ENCODE results near the gene ZNF771.

The ZNF771 gene

DNA sequence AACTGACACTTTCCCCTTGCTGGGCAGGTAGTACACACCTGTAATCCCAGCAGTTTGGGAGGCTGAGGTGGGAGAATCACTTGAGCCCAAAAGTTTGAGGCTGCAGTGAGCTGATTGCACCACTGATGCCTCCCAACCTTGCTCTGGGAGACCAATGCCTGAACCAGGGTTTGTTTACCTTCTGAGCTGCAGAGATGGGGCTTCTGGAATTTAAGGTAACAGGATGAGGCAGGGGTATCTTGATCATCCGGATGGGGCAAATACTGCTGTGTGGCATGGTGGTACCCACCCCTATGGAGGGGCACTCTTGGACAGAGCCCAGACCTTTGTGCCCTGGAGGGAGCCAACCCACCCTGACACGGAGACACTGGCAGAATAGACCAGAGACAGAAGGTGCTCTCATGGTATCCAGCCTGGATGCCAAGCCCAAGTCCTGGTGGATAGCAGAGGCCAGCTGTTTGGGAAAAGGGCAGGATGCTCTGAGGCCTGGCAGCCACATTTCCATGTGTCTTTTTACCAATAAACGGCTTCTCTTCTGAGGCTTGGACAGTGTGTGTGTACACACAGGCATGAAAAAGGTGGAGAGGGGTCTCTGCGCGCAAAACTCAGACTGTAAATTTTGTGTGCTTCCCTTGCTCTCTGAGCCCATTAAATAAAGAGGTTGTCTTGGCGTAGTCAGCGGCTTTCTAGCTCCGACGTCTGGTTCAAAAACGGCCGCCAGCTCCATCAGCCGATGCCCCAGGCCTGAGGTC lies 7.8 kb upstream of the ZNF771 start:
- no peak for DNase-seq

DNA sequence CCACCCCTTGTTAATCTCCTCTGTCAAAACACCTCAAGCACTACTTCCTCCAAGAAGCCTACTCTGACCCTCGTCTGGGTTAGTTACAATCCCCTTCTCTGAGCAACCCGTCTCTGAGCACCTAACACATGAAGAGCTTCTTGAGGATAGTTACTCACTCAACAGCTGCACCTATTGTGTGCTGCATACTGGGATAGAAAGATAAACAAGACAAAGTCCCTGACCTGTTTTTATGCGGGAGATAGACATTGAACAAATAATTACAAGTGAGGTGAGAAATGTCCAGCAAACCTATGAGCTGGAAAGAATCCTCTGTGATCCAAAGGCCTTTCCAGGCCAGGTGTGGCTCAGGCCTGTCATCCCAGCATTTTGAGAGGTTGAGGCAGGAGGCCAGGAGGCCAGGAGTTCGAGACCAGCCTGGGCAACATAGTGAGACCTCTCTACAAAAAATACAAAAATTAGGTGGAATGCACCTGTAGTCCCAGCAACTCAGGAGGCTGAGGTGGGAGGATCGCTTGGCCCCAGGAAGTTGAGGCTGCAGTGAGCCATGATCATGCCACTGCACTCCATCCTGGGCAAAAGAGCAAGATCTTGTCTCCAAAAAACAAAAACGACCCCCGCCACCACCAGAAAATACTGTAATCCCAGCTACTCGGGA lies 5.5 kb upstream of the ZNF771 start:
- no peak for DNase-seq

DNA sequence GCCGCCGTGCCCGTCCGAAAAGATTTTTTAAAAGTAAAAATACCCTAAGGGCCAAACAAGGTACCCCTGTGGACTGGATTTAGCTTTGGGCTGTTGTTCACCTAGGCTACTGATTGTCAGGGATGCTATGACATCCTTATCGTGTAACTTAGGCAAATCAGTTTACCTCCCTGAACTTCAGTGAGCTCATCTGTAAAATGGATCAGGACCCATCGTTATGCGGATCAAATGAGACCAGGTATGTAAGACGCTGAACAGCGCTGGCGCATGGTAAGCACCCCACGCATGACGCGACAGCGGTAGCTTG lies 658 bp upstream of the ZNF771 start:
- no peak for DNase-seq

DNA sequence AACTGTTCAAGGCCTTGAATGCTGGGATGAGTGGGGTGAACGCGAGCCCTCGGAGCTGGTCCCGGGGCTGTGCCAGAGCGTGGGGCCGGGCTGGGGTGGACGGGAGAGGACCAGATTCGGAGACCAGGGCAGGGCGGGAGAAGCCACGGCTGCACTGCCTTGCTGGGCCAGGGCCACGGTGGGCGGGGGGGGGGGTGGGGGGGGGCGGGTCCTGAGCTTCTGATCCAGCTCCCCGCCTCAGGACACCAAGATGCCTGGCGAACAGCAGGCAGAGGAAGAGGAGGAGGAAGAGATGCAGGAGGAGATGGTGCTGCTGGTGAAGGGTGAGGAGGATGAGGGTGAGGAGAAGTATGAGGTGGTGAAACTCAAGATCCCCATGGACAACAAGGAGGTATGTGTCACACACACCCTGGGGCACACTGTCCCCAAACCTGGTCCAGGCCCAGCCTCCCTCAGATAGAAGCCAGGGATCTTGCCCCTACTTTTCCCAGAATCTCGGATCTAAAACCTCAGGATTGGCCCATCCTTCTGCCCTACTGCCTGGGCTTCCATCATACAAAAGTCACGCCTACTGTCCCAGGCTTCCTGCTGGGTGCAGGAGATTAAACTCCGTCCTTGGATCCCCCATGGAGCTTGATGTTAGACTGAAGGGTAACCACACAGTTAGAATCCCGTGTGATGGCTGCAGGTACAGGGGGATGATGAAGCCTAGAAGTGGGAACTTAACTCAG lies 563 bp downstream of the ZNF771 start:
- DNase-seq: no peak

DNA sequence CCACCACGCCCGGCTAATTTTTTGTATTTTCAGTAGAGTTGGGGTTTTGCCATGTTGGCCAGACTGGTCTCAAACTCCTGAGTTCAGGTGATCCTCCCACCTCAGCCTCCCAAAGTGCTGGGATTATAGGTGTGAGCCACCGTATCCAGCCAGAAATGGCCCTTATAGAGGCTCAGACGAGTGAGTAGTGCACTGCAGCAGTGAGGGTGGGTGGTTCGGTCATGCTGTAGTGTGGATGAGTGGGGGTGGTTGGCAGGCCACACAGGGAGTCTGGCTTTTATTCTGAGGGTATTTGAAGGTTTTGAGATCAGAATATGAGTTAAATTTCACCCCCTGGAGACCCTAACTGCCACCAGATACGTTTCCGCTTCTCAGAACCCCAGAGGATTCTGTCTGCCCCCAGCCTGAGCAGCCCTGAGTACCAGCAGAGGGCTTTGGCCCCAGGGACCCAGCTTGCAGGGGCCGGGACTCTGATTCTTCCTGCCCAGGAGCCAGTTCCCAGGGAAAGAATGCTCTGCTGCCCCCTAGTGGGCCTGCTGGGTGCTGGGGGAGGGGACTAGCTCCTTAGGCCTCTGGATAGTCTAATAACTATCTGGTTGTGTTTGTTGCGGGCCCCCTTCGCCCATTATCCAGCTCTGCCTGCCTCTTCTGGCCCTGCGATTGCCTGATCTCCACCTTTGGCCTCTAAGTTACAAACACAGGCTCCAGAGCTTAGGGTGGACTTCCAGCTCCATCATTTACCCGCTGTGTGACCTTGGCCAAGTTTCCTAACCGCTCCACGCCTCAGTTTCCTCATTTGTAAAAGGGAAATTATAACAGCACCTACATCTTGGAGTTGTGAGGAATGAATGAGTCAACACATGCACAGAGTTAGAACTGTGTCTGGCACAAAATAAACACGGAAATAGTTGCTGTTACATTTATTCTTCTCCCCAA lies 2.0 kb downstream of the ZNF771 start:
- DNase-seq: peak; percentile 98

DNA sequence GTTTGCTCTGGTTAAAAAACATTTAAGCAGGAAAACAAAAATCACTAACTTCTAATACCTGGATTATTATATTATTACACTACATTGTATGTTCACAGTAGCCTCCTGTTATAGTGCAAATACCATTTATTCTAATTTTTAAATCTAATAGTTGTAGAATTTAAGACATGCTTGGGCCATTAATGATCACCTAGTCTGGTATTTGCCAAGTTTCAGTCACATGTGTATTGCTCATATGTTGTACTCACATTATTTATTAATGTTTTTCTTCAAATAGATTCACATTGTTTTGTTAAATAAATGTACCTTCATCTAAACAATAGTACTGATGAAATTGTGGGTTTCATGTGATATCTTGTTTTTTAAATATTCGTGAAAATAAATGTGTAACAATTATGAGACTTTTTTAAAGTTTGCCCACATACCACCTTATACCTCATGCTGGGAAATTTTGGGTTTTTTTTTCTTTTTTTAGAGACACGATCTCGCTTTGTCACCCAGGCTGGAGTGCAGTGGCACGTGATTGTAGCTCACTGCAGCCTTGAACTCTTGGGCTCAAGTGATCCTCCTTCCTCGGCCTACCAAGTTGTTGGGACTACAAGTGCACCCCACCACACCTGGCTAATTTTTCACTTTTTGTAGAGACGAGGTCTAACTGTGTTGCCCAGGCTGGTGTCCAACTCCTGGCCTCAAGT lies 5.9 kb downstream of the ZNF771 start:
- DNase-seq: no peak

DNA sequence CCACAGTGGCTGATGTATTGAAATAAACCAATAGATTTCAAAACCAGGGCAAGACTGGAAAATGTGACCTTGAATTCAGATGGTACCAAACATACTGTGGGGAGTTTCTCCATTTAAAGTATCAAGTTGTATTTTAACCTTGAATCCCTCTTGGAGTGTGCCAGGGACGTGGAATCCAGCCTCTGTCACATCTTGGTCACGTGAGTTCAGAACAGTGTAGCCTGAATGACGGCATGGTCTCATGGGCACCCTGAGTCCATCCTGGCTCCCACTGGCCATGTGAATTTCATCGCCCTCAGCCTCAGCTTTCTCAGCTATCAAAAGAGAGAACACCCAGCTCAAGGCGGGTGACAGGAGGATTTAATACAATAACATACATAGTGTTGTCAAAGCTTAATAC lies 6.8 kb downstream of the ZNF771 start:
- no peak for DNase-seq

DNA sequence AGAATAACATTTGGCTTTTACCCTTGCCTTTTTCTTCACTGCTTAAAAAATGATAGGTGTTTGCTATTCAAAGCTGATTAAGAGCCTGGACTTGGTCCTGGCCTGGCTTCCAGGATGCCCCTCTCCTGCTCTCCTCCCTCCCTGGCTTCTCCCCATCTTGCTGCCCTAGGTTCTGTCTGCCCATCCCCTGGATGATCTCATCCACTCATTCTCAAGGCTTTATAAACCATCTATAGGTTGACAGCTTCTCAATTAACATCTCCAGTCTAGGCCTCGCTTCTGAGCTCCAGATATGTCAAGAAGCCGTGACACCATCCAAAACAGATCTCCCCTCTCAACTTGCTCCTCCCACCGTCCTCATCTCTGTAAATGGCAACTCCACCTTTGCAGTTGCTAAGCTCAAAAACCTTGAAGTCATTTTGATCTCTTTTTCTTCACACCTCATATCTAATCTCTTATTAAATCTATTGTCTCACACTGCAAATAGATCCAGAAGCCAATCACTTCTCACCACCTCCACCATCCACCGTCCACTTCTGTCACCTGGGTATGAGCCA lies 8.7 kb downstream of the ZNF771 start:
- DNase-seq: no peak

DNA sequence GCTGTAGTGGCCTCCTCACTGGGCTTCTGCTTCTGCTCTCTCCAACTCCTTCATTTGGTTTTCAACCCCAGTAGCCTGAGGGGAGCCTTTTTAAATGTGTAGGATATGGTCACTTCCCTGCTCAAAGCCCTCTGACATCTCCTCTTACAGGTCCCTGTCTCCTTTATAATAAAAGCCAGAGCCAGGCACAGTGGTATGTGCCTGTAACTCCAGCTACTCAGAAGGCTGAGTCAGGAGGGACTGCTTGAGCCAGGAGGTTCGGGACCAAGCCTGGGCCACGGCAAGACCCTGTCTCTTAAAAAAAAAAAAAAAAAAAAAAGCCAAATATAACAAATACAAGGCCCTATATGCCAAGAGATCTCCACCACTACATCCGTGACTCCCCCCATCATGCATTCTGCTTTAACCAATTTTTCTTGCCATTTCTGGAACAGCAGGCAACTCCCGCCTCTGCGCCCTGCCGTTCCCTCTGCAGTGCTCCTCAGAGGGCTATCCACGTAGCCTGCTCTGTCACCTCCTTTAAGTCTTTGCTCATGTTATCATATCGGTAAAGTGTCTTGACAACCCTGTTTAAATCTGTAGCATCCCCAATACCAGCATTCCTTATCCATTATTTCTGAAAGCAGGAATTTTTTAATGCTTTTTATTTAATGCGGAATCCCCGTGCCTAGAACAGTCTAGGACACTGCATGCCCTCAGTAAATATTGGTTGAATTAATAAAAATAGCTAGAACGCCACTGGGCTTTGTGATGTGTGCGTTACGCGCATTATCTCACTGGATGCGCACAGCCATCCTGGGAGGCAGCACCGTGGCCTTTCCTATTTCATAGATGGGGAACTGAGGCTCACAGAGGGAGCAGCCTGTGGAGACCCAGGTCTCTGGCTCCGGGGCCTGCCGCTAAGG lies 9.5 kb downstream of the ZNF771 start:
- peak; percentile 66 for DNase-seq

DNA sequence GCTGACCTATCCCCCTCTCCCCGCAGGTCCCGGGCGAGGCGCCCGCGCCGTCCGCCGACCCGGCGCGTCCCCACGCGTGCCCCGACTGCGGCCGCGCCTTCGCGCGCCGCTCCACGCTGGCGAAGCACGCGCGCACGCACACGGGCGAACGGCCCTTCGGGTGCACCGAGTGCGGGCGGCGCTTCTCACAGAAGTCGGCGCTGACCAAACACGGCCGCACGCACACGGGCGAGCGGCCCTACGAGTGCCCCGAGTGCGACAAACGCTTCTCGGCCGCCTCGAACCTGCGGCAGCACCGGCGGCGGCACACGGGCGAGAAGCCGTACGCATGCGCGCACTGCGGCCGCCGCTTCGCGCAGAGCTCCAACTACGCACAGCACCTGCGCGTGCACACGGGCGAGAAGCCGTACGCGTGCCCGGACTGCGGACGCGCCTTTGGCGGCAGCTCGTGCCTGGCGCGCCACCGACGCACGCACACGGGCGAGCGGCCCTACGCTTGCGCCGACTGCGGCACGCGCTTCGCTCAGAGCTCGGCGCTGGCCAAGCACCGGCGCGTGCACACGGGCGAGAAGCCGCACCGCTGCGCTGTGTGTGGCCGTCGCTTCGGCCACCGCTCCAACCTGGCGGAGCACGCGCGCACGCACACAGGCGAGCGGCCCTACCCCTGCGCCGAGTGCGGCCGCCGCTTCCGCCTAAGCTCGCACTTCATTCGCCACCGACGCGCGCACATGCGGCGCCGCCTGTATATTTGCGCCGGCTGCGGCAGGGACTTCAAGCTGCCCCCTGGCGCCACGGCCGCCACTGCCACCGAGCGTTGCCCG lies 10.3 kb downstream of the ZNF771 start:
- peak; percentile 93 for DNase-seq

DNA sequence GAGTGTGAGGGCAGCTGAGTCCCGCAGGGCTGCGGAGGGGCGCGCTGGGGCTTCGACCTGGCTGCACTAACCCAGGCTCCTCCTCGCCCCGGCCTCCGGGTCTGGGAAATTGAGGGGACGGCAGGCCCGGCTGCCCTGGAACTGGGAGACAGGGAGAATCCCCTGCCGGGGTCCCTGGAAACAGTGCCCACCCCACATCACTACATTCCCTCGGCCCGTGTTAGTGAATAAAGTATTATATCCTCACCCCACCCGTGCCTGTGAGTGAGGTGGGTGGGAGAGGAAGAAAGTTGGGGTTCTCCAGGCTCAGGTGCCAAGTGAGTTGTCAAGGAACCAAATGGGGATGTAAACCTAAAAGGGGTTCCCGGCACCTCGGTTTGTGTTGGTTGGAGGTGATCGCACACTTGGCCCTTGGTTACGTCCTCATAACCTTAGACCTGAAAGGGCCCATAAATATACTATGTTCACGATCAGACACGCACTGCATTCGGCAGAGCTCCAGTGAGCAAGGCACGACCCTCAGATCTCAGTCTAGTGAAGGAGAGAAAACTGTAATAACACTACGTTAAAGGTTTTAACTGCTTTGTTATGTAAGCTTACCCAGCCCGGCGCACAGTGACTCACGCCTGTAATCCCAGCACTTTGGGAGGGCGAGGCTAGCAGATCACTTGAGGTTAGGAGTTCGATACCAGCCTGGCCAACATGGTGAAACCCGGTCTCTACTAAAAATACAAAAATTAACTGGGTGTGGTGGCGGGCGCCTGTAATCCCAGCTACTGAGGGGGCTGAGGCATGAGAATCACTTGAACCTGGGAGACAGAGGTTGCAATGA lies 11.2 kb downstream of the ZNF771 start:
- DNase-seq: no peak

DNA sequence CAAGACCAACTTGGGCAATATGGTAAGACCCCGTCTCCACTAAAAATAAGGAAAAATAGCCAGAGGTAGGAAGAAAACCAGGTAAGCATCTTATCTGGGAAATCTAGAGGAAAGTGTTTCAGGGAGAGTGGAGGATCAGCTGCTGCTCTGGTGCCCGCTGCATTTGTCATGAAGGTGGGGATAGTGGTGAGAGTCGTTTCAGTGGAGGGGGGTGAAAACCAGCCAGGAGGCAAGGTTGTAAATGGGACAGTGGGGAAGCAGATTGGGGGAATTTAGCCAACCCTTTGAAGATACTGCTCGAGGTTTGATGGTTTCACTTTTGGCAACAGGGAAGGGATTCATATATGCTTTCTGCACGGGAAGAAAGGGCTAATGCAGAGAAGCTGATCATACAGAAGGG lies 13.6 kb downstream of the ZNF771 start:
- no peak for DNase-seq

DNA sequence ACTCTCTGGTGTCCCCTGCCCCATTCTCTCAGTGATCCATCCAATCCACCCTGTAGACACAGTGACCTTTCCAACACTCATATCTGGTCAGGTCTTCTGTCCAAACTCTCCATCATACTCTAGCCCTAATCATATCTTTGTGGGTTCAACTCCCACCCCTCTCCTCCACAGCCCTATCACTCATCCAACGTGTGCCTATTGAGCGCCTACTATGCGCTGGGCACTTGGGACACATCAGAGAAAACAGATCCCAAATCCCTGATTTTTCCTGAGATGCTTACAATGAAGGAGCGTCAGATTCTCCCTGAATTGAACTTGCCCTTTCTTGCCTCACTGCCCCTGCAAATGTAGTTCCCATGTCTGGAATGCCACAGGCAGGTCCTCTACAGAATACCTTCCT lies 20.6 kb downstream of the ZNF771 start:
- DNase-seq: no peak

DNA sequence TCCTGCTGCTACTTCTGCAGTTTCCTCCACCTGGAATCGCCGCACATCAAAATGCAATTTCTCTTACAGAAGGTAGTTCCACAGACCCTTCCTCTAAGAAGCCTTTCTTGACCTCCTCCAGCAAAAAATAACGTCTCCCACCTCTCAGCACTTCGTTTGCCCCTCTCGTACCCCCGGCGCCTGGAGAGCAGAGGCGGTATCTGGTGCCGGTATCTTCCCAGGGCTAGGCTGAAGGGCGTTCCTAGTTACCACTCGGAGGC lies 21.9 kb downstream of the ZNF771 start:
- no peak for DNase-seq

DNA sequence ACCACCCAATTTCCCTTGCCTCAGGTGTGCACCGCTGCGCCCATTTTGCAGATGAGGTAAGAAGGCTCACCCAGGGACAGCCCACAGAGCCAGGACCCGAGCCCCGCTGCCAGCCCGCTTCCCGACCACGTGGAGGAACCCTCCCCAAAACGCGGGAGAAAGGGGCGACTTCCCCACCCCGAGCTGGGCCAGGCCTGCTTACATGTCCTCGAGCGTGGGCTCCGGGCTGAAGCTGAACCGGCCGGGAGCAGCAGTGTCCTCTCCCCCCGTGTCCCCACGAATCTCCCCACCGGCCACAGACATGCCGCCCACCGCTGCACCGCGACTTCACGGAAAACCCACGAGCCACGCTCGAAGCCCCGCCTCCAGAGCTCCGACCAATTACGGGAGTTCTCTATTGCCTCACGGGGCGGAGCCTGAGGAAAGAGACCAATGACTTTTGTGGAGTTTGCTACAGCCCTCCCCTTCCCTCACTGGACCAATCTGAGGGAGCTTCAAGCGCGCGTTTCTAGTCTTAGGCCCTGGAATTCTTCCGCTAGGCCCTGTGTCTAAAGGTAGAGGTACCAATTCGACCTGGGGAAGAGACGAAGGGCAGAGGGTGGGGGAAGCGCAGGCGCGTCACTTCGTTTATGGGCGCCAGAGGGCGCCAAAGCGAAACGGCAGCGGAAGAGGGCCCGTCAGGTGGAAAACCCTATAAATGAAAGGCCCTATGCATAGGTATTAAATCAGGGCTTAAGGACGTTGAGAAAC lies 22.4 kb downstream of the ZNF771 start, which contains the start of gene DCTPP1:
TSS of gene DCTPP1 (minus strand) at position 353 of the 750 bp plus-strand sequence. CDS start at position 303, 50 bp downstream.
- DNase-seq: peak; percentile 94

DNA sequence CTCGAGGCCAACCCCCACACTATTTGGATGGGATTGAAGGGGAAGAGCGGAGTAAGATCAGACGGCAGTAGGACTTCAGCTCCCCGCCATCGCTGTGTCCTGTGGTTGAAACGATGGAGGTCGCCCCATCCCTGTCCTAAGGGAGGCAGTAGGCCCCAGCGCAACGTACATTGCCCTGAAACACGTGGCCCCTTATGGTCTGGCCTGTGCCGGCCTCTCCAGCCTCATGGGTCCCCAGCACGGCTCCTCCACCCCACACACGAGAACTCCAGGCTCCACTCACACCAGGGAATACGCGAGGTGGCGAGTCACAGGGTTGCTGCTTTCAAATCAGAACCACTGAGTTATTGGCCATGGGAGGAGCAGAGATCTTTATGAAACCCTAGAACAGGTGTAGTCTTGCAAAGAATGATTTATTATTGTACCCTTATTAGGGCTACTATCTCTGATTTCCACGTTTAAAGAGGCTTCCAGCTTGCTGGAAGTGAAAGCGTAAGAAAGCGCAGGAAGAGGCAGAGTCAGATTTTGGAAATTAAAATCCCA lies 23.1 kb downstream of the ZNF771 start:
- DNase-seq: no peak

DNA sequence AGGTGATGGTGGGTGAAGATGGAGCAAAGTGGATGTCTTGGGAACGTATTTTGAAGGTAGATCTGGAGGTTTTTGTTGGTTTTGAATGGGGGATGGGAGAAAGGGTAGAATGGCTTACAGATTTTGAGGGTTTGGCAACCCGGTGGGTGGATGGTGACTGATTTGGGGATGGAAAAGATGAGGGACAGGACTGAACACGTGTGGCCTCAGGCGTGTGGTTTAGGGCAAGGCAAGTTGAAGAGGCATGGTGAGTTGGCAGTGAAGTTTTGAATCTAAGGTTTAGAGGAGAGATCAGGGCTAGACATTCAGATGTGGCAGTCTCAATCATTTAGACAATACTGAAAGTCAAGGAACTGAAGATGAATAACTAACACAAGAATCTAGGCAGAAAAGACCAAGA lies 27.4 kb downstream of the ZNF771 start:
- peak; percentile 81 for DNase-seq

DNA sequence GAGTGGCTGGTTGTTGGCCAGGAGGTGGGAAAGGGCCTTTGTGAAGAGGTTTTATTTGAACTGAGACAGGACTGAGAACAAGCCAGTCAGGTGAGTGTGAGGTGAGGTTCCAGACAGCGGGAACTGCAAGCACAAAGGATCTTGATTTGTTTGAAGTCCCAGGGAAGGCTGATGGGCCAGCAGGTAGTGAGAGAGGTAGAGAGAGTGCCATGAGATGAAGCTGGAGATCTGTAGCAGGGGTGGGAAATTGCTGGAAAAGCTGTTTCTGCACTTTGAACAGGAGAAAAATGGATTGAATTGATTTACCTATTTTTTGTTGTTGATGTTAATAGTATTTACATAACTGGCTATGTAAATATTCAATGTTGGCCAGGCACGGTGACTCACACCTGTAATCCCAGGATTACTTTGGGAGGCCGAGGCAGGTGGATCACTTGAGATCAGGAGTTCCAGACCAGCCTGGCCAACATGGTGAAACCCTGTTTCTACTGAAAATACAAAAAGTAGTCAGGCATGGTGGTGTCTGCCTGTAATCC lies 30.2 kb downstream of the ZNF771 start:
- DNase-seq: no peak

Data from activated CD8-positive, alpha-beta memory T cell treated with anti-CD3 and anti-CD28 coated beads, Interleukin-2, amount 50 U/mL, for 48 hours (primary cell).